Activated effector memory CD4-positive, alpha-beta T cell treated with Interleukin-2 at 50 U/mL for 16 hours (primary cell): ENCODE measurements around the gene SUN1.

ENCODE experiments used
- DNase-seq: peaks from one replicate; pipeline ENCODE4 v3.0.0-alpha.2; 2020

SUN1 gene

GRCh38 chr7:880450-880849 lies 48.2 kb downstream of the SUN1 start:
- no peak for DNase-seq

- no peak for DNase-seq
Observed at GRCh38 chr7:881441-882234, 49.4 kb downstream of the SUN1 start.

GRCh38 chr7:882336-883035 lies 50.2 kb downstream of the SUN1 start:
- no peak for DNase-seq

- no peak for DNase-seq
Observed at GRCh38 chr7:883055-884021, 51.1 kb downstream of the SUN1 start.

- no peak for DNase-seq
Observed at GRCh38 chr7:884191-885003, 52.1 kb downstream of the SUN1 start.

GRCh38 chr7:885261-885892 lies 53.1 kb downstream of the SUN1 start:
- DNase-seq = no peak

- DNase-seq = no peak
Observed at GRCh38 chr7:885893-886625, 53.8 kb downstream of the SUN1 start.

- DNase-seq = no peak
Observed at GRCh38 chr7:886626-887487, 54.6 kb downstream of the SUN1 start.

- no peak for DNase-seq
Observed at GRCh38 chr7:887488-887820, 55.2 kb downstream of the SUN1 start.

GRCh38 chr7:888081-889024 lies 56.1 kb downstream of the SUN1 start:
- DNase-seq = no peak

- DNase-seq = no peak
Observed at GRCh38 chr7:889025-889390, 56.7 kb downstream of the SUN1 start.

- no peak for DNase-seq
Observed at GRCh38 chr7:889391-889790, 57.1 kb downstream of the SUN1 start.

GRCh38 chr7:890868-891267 lies 58.6 kb downstream of the SUN1 start:
- no peak for DNase-seq

- no peak for DNase-seq
Observed at GRCh38 chr7:891291-891690, 59.0 kb downstream of the SUN1 start.

- no peak for DNase-seq
Observed at GRCh38 chr7:891805-892204, 59.5 kb downstream of the SUN1 start.

GRCh38 chr7:892648-893593 lies 60.6 kb downstream of the SUN1 start:
- no peak for DNase-seq

GRCh38 chr7:893686-894085 lies 61.4 kb downstream of the SUN1 start:
- DNase-seq = no peak
